Smooth muscle cell (in vitro differentiated cells): ENCODE results near the gene ASPSCR1. TPM values are rescaled to one million over a fixed set of nuclear protein-coding genes. Genes with fewer than 3 reads are reported as not detected.
A peak's percentile ranks its signal among the peaks of the same experiment; 100 is the strongest.

Experiments
- DNase-seq: peaks from one replicate; lab custom pipeline; 2025; ENCODE audit not compliant: unreplicated experiment; lab: John Stamatoyannopoulos, UW
- H2AFZ ChIP-seq: fragments of 200-600 bp; sonication (generic); 2 replicates; pipeline ENCODE4 v1.6.0; 2016; ENCODE audit warnings: antibody characterized with exemption, low read depth, mild to moderate bottlenecking
- H3F3A ChIP-seq: fragments of 200-600 bp; sonication (generic); 2 replicates; pipeline ENCODE4 v1.6.0; 2017; ENCODE audit warnings: antibody characterized with exemption, low read depth
- H3K27ac ChIP-seq: fragments of 200-600 bp; sonication (generic); 2 replicates; pipeline ENCODE4 v1.5.1; 2016; ENCODE audit warnings: low read depth, mild to moderate bottlenecking
- H3K27me3 ChIP-seq: fragments of 200-600 bp; sonication (generic); 2 replicates; pipeline ENCODE4 v1.6.1; 2016; ENCODE audit warnings: low read depth, mild to moderate bottlenecking
- H3K36me3 ChIP-seq: fragments of 200-600 bp; sonication (generic); 2 replicates; pipeline ENCODE4 v1.5.1; 2016; ENCODE audit warnings: low read depth
- H3K4me1 ChIP-seq: fragments of 200-600 bp; sonication (generic); 2 replicates; pipeline ENCODE4 v1.5.1; 2016; ENCODE audit warnings: low read depth
- H3K4me2 ChIP-seq: fragments of 200-600 bp; sonication (generic); 2 replicates; pipeline ENCODE4 v1.6.0; 2016; ENCODE audit warnings: mild to moderate bottlenecking
- H3K4me3 ChIP-seq: fragments of 200-600 bp; sonication (generic); 2 replicates; pipeline ENCODE4 v1.5.1; 2016; ENCODE audit warnings: mild to moderate bottlenecking
- H3K79me2 ChIP-seq: fragments of 200-600 bp; sonication (generic); 2 replicates; pipeline ENCODE4 v1.6.0; 2016; ENCODE audit warnings: low read depth, mild to moderate bottlenecking
- H3K9ac ChIP-seq: fragments of 200-600 bp; sonication (generic); 2 replicates; pipeline ENCODE4 v1.6.0; 2016; ENCODE audit warnings: low read depth
- H3K9me3 ChIP-seq: fragments of 200-600 bp; sonication (generic); replicated peaks from 2 replicates; pipeline ENCODE4 v1.5.1; 2016; ENCODE audit warnings: low read depth
- H4K20me1 ChIP-seq: fragments of 200-600 bp; sonication (generic); 2 replicates; pipeline ENCODE4 v1.6.0; 2016; ENCODE audit warnings: low read depth
- WGBS: methylation state at CpG from one replicate; pipeline ENCODE4 v1.1.7; 2016; ENCODE audit warnings: low lambda C conversion rate; 5-methylcytosine and 5-hydroxymethylcytosine counted together
- polyA plus RNA-seq: library from polyadenylated mRNA; unstranded; fragments of >200 nt; fragmentation: Nextera tagmentation; extraction: Ambion mirVana; gene quantifications from 2 replicates; pipeline ENCODE4 v1.2.1, GENCODE V29; 2016
- total RNA-seq: library from RNA; depleted of rRNA; stranded (reverse); fragments of >200 nt; gene quantifications from 2 replicates; pipeline ENCODE4 v1.2.3, GENCODE V29; 2014
- TF ChIP-seq, protein P1 (sequence below): fragments of 200-600 bp; sonication (generic); IDR thresholded peaks from 2 replicates; pipeline ENCODE4 v1.5.1; 2017; ENCODE audit warnings: borderline replicate concordance, mild to moderate bottlenecking, antibody characterized with exemption; ENCODE audit not compliant: insufficient read depth, poor library complexity, severe bottlenecking

Gene ASPSCR1
- total and polyA plus RNA-seq, 2 experiments from 2014 or later = 28.4 to 44.0 TPM

DNA sequence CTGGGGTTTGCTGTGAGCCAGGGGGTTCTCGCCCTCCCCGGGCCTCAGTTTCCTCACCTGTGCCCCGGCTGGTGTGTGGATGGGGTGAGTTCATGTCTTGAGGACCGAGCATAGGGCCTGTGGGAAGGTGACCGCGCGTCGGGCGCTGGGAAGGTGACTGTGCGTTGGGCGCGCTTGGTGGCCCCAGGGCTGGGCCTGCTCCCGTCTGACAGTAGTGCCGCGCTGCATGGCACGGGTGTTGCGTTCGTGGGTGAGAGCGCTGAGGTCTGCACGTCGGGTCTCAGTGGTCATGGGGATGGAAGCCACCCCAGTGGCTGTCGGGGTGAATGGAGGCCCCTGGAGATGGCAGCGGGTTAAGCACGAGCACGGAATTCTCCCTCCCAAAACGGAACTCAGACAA lies 9.2 kb downstream of the ASPSCR1 start:
- TF ChIP-seq, protein P1, sequence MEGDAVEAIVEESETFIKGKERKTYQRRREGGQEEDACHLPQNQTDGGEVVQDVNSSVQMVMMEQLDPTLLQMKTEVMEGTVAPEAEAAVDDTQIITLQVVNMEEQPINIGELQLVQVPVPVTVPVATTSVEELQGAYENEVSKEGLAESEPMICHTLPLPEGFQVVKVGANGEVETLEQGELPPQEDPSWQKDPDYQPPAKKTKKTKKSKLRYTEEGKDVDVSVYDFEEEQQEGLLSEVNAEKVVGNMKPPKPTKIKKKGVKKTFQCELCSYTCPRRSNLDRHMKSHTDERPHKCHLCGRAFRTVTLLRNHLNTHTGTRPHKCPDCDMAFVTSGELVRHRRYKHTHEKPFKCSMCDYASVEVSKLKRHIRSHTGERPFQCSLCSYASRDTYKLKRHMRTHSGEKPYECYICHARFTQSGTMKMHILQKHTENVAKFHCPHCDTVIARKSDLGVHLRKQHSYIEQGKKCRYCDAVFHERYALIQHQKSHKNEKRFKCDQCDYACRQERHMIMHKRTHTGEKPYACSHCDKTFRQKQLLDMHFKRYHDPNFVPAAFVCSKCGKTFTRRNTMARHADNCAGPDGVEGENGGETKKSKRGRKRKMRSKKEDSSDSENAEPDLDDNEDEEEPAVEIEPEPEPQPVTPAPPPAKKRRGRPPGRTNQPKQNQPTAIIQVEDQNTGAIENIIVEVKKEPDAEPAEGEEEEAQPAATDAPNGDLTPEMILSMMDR = no peak
- H3K27ac ChIP-seq = no peak overlapping the region
- H3K79me2 ChIP-seq = peaks cover 3% of the 10 kb centered on the region
- no peak overlapping the region for H2AFZ ChIP-seq
- no peak overlapping the region for H3K9ac ChIP-seq
- no peaks in the 10 kb centered on the region for H3K27me3 ChIP-seq
- no peaks in the 10 kb centered on the region for H3K9me3 ChIP-seq
- no peaks in the 10 kb centered on the region for H3K36me3 ChIP-seq
- H3K4me3 ChIP-seq = no peak overlapping the region
- no peaks in the 10 kb centered on the region for H3F3A ChIP-seq
- 97% methylated on average over 26 of the region's 26 CpGs for WGBS
- DNase-seq = no peak
- H3K4me2 ChIP-seq = no peak overlapping the region
- H4K20me1 ChIP-seq = peaks cover 22% of the 10 kb centered on the region
- H3K4me1 ChIP-seq = peaks cover 2% of the 10 kb centered on the region

DNA sequence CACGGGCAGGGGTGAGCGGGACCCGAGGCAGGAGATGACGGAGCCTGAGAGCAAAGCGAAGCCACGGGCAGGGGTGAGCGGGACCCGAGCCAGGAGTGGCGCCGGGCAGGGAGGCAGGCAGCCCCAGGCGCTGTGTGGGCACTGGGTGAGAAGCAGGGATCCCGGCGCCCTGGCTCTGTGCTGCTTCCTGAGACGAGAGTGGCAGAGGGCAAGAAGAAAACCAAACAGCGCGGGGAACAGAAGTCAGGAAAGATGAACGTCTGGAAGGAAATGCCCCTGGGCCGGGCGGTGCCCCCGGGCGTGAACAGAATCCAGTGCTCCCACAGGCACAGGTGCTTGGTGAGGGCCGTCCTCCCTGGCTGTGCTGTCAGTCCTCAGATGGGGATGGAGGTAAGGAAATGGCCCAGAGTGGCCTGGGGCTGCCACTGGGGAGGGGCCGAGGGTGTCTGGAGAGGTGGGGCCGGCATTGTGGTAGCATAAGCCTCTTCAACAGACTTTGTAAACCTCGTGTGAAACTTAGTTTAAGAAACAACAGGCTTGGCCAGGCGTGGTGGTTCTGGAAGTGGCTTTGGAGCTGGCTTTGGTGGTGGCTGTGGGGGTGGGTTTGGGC lies 9.8 kb downstream of the ASPSCR1 start:
- H3K27me3 ChIP-seq = no peaks in the 10 kb centered on the region
- DNase-seq = no peak
- H3K4me2 ChIP-seq = no peak overlapping the region
- no peak overlapping the region for H3K27ac ChIP-seq
- no peak overlapping the region for H3K4me3 ChIP-seq
- WGBS = 94% methylated on average over 26 of the region's 26 CpGs
- peaks cover 3% of the 10 kb centered on the region for H3K79me2 ChIP-seq
- TF ChIP-seq, protein P1 = no peak
- peaks cover 9% of the 10 kb centered on the region for H3K4me1 ChIP-seq
- H3F3A ChIP-seq = no peaks in the 10 kb centered on the region
- H2AFZ ChIP-seq = no peak overlapping the region
- no peaks in the 10 kb centered on the region for H3K36me3 ChIP-seq
- no peak overlapping the region for H3K9ac ChIP-seq
- H4K20me1 ChIP-seq = peaks cover 20% of the 10 kb centered on the region
- no peaks in the 10 kb centered on the region for H3K9me3 ChIP-seq

DNA sequence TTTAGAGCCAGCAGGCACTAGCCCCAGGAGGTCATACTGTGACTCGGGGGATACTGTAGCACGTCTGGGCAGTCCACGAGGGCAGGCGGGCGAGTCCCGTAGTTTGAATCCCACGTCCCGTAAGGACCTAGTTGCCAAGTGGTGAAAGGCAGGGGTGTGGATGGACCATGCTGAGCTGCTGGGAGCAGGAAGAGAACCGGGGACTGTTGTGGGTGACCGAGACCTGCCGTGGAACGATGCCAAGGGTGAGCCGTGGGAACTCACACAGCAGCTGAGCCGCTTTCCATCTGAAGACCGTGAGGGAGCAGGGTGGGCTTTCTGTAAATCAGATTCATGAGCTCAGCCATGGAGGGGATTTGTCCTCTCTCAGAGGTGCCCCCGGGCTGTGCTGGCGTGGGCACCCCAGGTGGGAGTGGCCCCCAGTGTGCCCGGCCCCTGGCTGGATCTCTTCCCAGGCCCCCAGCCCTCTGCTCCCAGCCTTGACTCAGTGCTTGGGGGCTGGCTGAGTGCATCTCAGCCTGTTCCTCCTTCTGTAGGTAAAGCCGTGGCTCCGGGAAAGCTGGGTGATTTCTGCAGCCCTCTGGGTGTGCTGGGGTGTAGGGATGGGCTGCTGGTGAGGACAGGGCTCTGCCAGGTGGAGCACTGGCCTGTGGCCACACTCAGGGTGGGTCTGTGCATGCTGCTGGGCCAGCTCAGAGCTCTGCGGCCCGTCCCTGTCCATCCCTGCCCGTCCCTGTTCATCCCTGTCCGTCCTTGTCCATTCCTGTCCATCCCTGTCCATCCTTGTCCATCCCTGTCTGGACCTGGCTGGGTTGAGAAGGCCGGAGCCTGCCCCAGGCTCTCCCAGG lies 13.6 kb downstream of the ASPSCR1 start:
- H3K4me2 ChIP-seq = peak overlapping the region; percentile 81
- no peak overlapping the region for H3K9ac ChIP-seq
- H3K36me3 ChIP-seq = no peaks in the 10 kb centered on the region
- H2AFZ ChIP-seq = no peak overlapping the region
- H3F3A ChIP-seq = no peaks in the 10 kb centered on the region
- no peak for DNase-seq
- TF ChIP-seq, protein P1 = no peak
- H3K9me3 ChIP-seq = no peaks in the 10 kb centered on the region
- no peaks in the 10 kb centered on the region for H3K27me3 ChIP-seq
- peaks cover 25% of the 10 kb centered on the region for H3K4me1 ChIP-seq
- H3K79me2 ChIP-seq = peaks cover 9% of the 10 kb centered on the region
- WGBS = 87% methylated on average over 25 of the region's 25 CpGs
- H4K20me1 ChIP-seq = peaks cover 21% of the 10 kb centered on the region
- H3K27ac ChIP-seq = peak overlapping the region; percentile 50
- H3K4me3 ChIP-seq = no peak overlapping the region
